PFSK-1 (cell line): ENCODE measurements around the gene KCNQ1OT1.

Experiments
- FOXP2 ChIP-seq: optimal IDR thresholded peaks from 2 replicates; pipeline ENCODE3; 2011; ENCODE audit warnings: borderline replicate concordance, control low read depth, inconsistent platforms; ENCODE audit not compliant: insufficient read depth; ENCODE audit errors: extremely low read length, extremely low read depth
- POLR2AphosphoS5 ChIP-seq: IDR thresholded peaks from 2 replicates; pipeline ENCODE4 v1.6.1; 2012; ENCODE audit warnings: low read depth, mild to moderate bottlenecking, control low read depth, low read length, moderate library complexity
- REST ChIP-seq, 2 experiments: IDR thresholded peaks; 2 replicates each; pipeline versions ENCODE4 v1.6.1 to v1.8.0; 2011 to 2012; ENCODE audit warnings: low read depth in 2 of 2, low read length in 2 of 2, control low read depth in 1 of 2, inconsistent platforms in 1 of 2, mild to moderate bottlenecking in 1 of 2, moderate library complexity in 1 of 2; ENCODE audit not compliant: insufficient read depth in 1 of 2
- SIN3A ChIP-seq: IDR thresholded peaks from 2 replicates; pipeline ENCODE4 v1.6.1; 2012; ENCODE audit warnings: mild to moderate bottlenecking, low read length, moderate library complexity, borderline replicate concordance; ENCODE audit not compliant: insufficient read depth
- TAF1 ChIP-seq: IDR thresholded peaks from 2 replicates; pipeline ENCODE4 v1.6.1; 2012; ENCODE audit warnings: low read length, control low read depth, borderline replicate concordance; ENCODE audit not compliant: insufficient read depth

The KCNQ1OT1 gene

DNA sequence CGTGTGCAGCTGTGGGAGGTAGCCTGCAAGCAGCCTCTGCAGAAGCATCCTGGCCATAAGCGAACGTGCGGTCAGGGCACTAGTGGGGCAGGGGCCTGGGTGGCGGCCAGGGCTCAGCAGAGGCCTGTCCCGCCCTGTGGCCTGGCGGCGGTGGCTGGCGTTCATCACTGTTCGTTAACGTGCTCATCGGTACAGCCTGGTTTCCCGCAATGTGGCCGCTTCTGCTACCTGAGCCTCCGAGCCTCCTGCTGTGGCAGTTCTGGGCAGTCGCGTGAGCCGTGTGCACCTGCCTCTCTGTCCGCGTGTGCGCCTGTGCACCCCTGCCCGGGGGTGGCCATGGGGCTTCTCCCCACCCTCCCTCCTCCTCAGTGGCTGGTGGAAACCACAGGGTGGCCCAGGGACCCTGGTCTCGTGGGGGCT lies 117.9 kb downstream of the KCNQ1OT1 start:
- no peak for TF ChIP-seq REST (IDR thresholded peaks at IDR 0.05; ENCODE audit: insufficient read depth in 1 of 2, low read depth in 2 of 2, low read length in 2 of 2)
- no peak for TF ChIP-seq FOXP2
- no peak for TF ChIP-seq TAF1
- TF ChIP-seq SIN3A, result no peak
- no peak for TF ChIP-seq POLR2AphosphoS5

DNA sequence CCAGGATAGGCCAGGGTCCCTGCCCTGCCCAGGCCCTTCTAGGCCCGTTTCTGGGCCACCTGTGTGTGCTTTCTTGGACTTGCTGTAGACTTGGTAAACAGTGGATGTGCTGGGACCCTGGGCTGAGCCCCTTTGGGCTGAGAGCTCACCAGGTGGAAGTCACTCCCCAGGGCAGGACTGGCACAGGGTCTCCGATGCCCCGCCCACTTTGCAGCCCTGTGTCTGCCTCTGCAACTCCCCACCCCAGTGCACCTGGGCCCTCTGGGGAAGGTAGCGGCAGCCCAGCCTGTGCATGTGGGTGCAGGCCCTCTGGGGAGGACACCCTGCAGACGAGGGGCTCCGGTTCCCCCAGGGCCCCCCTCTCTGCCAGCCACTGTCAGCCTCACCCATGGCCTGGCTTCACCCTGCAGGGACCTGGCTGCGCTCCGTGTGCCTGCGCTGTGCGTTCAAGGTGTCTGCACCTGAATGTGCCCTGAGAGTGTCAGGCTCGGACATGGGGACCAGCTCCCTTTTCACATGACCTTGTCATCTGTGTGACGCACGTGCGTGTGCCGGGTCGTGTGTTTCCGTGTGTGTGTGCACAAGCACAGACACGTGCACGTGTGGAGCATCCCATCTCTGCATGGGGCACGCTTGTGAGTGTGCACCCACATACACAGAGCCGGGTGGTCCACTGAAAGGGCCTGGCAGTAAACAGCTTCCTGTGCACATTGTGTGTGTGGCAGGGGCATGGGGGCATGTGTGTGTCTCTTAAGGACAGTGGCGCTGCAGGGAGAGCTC lies 118.5 kb downstream of the KCNQ1OT1 start:
- TF ChIP-seq FOXP2, result no peak
- TF ChIP-seq POLR2AphosphoS5, result no peak
- no peak for TF ChIP-seq REST (IDR thresholded peaks at IDR 0.05; ENCODE audit: insufficient read depth in 1 of 2, low read depth in 2 of 2, low read length in 2 of 2)
- TF ChIP-seq SIN3A, result no peak
- no peak for TF ChIP-seq TAF1

DNA sequence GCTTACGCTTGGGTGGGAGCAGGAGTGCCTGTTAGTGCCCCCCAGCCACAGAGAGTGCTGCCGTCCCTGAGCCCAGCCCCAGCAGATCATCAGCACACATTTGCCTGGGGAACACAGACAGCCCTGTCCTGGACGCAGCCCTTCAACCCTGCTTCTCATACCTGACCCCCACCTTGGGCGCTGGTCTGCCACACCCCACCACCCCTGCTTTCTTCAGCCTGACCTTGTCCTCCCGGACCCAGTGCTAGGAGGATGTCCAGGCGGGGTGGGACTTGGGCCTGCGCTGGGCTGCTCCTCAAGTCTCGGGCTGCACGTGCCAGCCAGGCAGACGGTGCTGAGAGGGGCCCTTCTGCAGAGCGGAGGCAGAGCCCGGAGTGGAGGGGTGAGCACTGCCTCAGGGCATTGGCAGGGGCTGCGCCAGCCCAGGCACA lies 119.2 kb downstream of the KCNQ1OT1 start:
- TF ChIP-seq TAF1 (no peak), POLR2AphosphoS5 (no peak), FOXP2 (no peak), REST (IDR thresholded peaks at IDR 0.05; ENCODE audit: insufficient read depth in 1 of 2, low read depth in 2 of 2, low read length in 2 of 2) (no peak), SIN3A (no peak)

- no peak for TF ChIP-seq POLR2AphosphoS5
- TF ChIP-seq TAF1, result no peak
- TF ChIP-seq SIN3A, result no peak
- TF ChIP-seq REST (IDR thresholded peaks at IDR 0.05; ENCODE audit: insufficient read depth in 1 of 2, low read depth in 2 of 2, low read length in 2 of 2), result no peak
- TF ChIP-seq FOXP2, result no peak
Observed at GRCh38 chr11:2580061-2580421, 119.8 kb downstream of the KCNQ1OT1 start.
